ENCODE data around the gene XYLT1.
"Not testable (repeated sequence)": the region's sequence is repeated elsewhere in the genome, so short reads cannot be mapped to it uniquely, and the experiment has no call there.

The XYLT1 gene

DNA sequence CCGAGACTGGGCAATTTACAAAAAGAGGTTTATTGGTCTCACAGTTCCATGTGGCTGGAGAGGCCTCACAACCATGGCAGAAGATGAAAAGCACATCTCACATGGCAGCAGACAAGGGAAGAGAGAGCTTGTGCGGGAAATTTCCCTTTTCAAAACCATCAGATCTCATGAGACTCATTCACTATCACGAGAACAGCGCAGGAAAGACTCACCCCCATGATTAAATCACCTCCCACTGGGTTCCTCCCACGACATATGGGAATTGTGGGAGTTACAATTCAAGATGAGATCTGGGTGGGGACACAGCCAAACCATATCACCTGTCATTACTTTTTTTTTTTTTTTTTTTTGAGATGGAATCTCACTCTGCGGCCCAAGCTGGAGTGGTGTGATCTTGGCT, 60.4 kb downstream of the XYLT1 start:
- not testable (repeated sequence) for H3K27ac Mint-ChIP-seq, H3K36me3 Mint-ChIP-seq, H3K4me3 Mint-ChIP-seq, H3K27me3 Mint-ChIP-seq, H3K9me3 Mint-ChIP-seq
- peaks cover 33% of the 10 kb centered on the region for H3K4me1 Mint-ChIP-seq

- no peaks in the 10 kb centered on the region for H3K9me3 Mint-ChIP-seq
- H3K27ac Mint-ChIP-seq: no peak overlapping the region
- no peak overlapping the region for H3K4me3 Mint-ChIP-seq
- H3K4me1 Mint-ChIP-seq: peaks cover 29% of the 10 kb centered on the region
- peaks cover 7% of the 10 kb centered on the region for H3K36me3 Mint-ChIP-seq
- H3K27me3 Mint-ChIP-seq: no peaks in the 10 kb centered on the region
Observed at GRCh38 chr16:17409894-17410293, 60.9 kb downstream of the XYLT1 start.

- Mint-ChIP-seq H3K9me3 (no peaks in the 10 kb centered on the region), H3K4me1 (peaks cover 28% of the 10 kb centered on the region), H3K36me3 (peaks cover 7% of the 10 kb centered on the region), H3K4me3 (no peak overlapping the region), H3K27me3 (no peaks in the 10 kb centered on the region), H3K27ac (no peak overlapping the region)
Observed at GRCh38 chr16:17408955-17409441, 61.8 kb downstream of the XYLT1 start.

DNA sequence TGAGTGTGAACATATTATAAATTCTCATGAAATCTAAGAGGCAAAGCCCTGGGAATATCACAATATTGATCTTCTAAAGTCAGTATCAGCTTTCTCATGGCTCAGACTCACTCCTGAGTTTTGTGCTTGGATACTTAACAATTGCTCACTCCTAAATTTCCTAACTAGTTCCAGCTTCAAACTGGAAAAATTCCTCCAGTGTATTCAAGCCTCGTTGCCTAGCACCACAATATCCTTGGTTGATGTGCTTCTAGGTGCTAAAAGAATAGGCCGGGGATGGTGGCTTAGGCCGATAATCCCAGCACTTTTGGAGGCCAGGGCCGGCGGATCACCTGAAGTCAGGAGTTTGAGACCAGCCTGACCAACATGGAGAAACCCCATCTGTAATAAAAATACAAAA, 62.5 kb downstream of the XYLT1 start:
- no peak overlapping the region for H3K27ac Mint-ChIP-seq
- H3K27me3 Mint-ChIP-seq: no peaks in the 10 kb centered on the region
- no peak overlapping the region for H3K4me3 Mint-ChIP-seq
- peaks cover 6% of the 10 kb centered on the region for H3K36me3 Mint-ChIP-seq
- peaks cover 32% of the 10 kb centered on the region for H3K4me1 Mint-ChIP-seq
- no peaks in the 10 kb centered on the region for H3K9me3 Mint-ChIP-seq

DNA sequence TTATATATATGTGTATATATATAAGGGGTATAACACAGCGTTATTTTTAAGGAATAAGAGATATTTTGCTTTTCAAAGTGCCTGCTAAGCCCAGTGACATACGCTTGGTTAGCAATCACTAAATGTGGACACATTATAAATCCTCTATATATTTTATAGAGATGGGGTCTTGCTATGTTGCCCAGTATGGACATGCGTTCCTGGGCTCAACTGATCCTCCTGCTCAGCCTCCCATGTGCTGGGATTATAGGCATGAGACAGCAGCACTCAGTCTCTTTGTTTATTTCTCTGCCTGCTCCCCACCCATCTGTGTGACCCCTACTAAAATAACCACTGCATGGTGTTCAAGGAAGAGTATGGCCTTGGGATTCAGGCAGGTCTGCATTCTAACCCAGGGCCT, 63.4 kb downstream of the XYLT1 start:
- H3K4me3 Mint-ChIP-seq: no peak overlapping the region
- peaks cover 30% of the 10 kb centered on the region for H3K4me1 Mint-ChIP-seq

DNA sequence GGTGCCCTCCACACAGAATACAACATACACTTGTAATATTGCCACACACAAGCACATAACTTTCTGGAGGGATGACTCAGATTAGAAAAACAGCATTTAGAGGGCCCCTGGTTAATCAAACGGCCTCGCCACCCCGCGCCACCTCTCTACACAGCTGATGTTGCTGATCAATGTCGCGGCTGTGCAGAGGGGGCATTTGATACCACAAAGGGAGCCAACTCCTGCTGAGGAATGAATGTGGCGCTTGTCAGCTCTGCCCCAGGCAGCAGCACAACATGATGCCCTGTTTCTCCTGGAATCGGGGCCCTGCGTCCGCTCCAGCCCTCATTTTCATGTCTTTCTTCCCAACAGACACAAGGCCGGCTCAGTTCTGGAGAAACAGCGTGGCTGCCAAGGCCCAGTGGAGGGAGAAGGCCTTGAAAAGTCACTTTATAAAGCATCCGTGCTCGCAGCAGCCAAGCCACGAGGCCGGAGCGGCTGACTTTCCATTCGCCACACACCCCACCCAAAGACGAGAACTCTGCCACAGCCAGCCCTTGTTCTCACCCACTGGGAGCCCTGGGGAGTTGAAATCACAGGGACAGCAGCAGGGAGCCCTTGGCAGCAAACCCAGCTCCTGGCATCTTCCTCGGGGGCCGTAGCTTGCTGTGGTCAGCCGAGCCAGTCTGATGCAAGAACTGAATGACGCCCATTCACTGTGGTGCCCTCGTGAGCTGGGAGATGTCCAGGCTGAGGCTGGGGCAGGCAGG, 65.6 kb downstream of the XYLT1 start:
- no peak overlapping the region for H3K4me3 Mint-ChIP-seq
- H3K27ac Mint-ChIP-seq: no peak overlapping the region
- H3K9me3 Mint-ChIP-seq: no peaks in the 10 kb centered on the region
- no peaks in the 10 kb centered on the region for H3K27me3 Mint-ChIP-seq
- H3K4me1 Mint-ChIP-seq: peaks cover 37% of the 10 kb centered on the region
- H3K36me3 Mint-ChIP-seq: peaks cover 5% of the 10 kb centered on the region

More for the DNA sequence above, 63.4 kb downstream of the XYLT1 start:
- Mint-ChIP-seq H3K9me3 (no peaks in the 10 kb centered on the region), H3K36me3 (peaks cover 6% of the 10 kb centered on the region), H3K27me3 (no peaks in the 10 kb centered on the region), H3K27ac (no peak overlapping the region)

DNA sequence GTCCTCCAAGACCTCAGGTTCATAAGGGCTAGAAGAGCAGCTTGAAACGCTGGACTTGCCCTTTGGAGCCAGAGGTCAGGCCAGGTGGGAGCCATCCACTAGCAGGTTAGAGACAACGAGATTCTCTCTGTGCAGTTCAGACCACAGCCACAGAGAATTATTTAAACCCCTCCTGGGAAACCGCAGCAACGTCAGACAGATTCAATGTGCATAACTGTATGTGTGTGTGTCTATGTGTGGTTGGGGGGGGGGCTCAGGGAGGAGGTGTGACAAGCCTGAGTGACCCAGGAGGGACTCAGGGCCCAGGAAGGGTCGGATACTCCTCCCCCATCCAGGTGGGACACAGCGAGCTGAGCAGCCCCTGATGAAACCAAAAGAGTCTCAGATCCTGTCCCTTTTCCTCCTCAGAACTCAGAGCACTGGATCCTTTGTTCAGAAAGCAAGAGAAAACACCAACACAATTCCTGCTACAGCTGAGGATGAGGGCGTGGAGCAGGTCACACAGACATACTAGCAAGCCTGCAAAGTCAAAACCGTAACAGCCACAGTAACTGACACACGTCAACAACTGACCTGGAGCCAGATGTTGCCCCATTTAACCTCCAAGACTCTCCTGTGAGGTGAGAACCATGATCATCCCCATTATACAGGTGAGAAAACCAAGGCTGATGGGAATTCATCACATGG, 66.8 kb downstream of the XYLT1 start:
- peaks cover 34% of the 10 kb centered on the region for H3K4me1 Mint-ChIP-seq
- no peaks in the 10 kb centered on the region for H3K27me3 Mint-ChIP-seq
- peaks cover 3% of the 10 kb centered on the region for H3K36me3 Mint-ChIP-seq
- no peaks in the 10 kb centered on the region for H3K9me3 Mint-ChIP-seq
- H3K4me3 Mint-ChIP-seq: no peak overlapping the region
- H3K27ac Mint-ChIP-seq: no peak overlapping the region

GRCh38 chr16:17403156-17403809, 67.5 kb downstream of the XYLT1 start:
- Mint-ChIP-seq H3K9me3 (no peaks in the 10 kb centered on the region), H3K36me3 (peaks cover 3% of the 10 kb centered on the region), H3K4me1 (peaks cover 34% of the 10 kb centered on the region), H3K27ac (no peak overlapping the region), H3K4me3 (no peak overlapping the region), H3K27me3 (no peaks in the 10 kb centered on the region)

DNA sequence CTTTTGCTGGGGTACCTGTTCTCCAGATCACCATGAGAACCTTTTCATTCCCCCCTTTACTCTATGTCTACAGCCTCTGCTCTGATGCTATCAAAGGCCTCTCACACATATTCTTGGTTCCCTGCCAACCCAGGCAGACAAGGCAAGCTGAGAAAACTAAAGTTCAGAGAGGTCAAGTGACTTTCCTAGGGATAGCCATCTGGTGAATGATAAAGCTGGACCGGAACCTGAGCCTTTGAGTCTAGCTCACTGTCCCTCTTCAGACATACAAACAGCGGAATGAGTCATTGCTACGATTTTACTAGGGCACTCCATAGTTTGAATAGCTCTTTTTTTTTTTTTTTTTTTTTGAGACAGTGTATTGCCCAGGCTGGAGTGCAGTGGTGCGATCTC, 73.3 kb downstream of the XYLT1 start:
- Mint-ChIP-seq H3K4me3 (no peak overlapping the region), H3K4me1 (peaks cover 49% of the 10 kb centered on the region), H3K36me3 (peaks cover 2% of the 10 kb centered on the region), H3K27me3 (no peaks in the 10 kb centered on the region), H3K27ac (peak overlapping the region; percentile 71), H3K9me3 (no peaks in the 10 kb centered on the region)

DNA sequence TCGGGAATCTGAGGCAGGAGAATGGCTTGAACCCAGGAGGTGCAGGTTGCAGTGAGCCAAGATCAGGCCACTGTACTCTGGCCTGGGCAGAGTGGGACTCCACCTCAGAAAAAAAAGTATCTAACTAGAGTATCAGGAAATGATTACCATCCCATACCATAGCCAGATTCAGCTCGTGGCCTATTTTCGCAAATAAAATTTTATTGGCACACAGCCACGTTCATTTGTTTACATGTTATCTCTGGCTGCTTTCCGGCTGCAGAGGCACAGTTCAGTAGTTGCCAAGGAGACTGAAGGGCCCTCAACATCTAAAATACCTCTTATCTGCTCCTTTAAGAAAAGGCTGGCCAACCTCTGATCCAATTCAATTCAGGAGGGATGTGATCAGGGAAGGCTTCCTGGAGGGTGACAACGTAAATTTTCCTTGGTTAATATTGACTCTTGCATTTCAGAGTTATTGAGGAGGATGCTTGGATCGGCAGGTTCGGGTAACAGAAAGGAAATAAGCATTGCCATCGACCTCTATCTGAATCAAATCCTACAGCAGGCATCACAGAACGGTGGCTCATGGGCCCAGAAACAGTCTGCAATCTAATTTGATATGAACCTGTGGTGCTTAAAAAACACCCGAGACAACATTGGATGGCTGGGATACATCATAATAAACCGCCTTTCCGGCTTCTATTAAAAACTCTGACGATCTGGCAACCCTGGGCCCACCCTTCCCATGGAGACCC, 73.8 kb downstream of the XYLT1 start:
- Mint-ChIP-seq H3K9me3 (no peaks in the 10 kb centered on the region), H3K4me1 (peaks cover 51% of the 10 kb centered on the region), H3K36me3 (peaks cover under 1% of the 10 kb centered on the region), H3K27ac (peak overlapping the region; percentile 71), H3K27me3 (no peaks in the 10 kb centered on the region), H3K4me3 (peak overlapping the region; percentile 42)

- no peak overlapping the region for H3K4me3 Mint-ChIP-seq
- H3K27ac Mint-ChIP-seq: no peak overlapping the region
- H3K4me1 Mint-ChIP-seq: peaks cover 56% of the 10 kb centered on the region
- peaks cover 2% of the 10 kb centered on the region for H3K36me3 Mint-ChIP-seq
- H3K27me3 Mint-ChIP-seq: no peaks in the 10 kb centered on the region
- no peaks in the 10 kb centered on the region for H3K9me3 Mint-ChIP-seq
Observed at GRCh38 chr16:17395849-17396480, 74.8 kb downstream of the XYLT1 start.

- Mint-ChIP-seq H3K27me3 (no peaks in the 10 kb centered on the region), H3K4me3 (peak overlapping the region; percentile 11), H3K9me3 (no peaks in the 10 kb centered on the region), H3K27ac (peak overlapping the region; percentile 23), H3K36me3 (peaks cover 4% of the 10 kb centered on the region), H3K4me1 (peaks cover 69% of the 10 kb centered on the region)
Observed at GRCh38 chr16:17392857-17393692, 77.7 kb downstream of the XYLT1 start.

- Mint-ChIP-seq H3K36me3 (peaks cover 4% of the 10 kb centered on the region), H3K9me3 (no peaks in the 10 kb centered on the region), H3K4me3 (no peak overlapping the region), H3K27ac (no peak overlapping the region), H3K4me1 (peaks cover 70% of the 10 kb centered on the region), H3K27me3 (no peaks in the 10 kb centered on the region)
Observed at GRCh38 chr16:17392127-17392856, 78.5 kb downstream of the XYLT1 start.

GRCh38 chr16:17391715-17392114, 79.0 kb downstream of the XYLT1 start:
- Mint-ChIP-seq H3K27me3 (no peaks in the 10 kb centered on the region), H3K4me1 (peaks cover 69% of the 10 kb centered on the region), H3K27ac (no peak overlapping the region), H3K36me3 (peaks cover 4% of the 10 kb centered on the region), H3K4me3 (no peak overlapping the region), H3K9me3 (no peaks in the 10 kb centered on the region)
